Anterior cingulate cortex (tissue), 58 donors: ENCODE measurements around the gene FLRT1.

Source experiments
- DNase-seq, 58 donors: peaks; one replicate each; lab custom pipeline; 2025; lab: John Stamatoyannopoulos, UW

FLRT1 gene

GRCh38 chr11:64004590-64004984, 31.1 kb upstream of the FLRT1 start:
- DNase-seq: no peak

- no peak for DNase-seq
These were observed 30.0 kb upstream of the FLRT1 start for GRCh38 chr11:64005691-64006090.

- DNase-seq: peak in 1 of 58 donors; percentile 5
These were observed 29.3 kb upstream of the FLRT1 start for GRCh38 chr11:64006398-64006797.

- DNase-seq: no peak
These were observed 28.5 kb upstream of the FLRT1 start for GRCh38 chr11:64007160-64007628.

- peak in 39 of 58 donors; percentile 16 to 72 (median 35) for DNase-seq
These were observed 28.0 kb upstream of the FLRT1 start for GRCh38 chr11:64007629-64008282.

DNA sequence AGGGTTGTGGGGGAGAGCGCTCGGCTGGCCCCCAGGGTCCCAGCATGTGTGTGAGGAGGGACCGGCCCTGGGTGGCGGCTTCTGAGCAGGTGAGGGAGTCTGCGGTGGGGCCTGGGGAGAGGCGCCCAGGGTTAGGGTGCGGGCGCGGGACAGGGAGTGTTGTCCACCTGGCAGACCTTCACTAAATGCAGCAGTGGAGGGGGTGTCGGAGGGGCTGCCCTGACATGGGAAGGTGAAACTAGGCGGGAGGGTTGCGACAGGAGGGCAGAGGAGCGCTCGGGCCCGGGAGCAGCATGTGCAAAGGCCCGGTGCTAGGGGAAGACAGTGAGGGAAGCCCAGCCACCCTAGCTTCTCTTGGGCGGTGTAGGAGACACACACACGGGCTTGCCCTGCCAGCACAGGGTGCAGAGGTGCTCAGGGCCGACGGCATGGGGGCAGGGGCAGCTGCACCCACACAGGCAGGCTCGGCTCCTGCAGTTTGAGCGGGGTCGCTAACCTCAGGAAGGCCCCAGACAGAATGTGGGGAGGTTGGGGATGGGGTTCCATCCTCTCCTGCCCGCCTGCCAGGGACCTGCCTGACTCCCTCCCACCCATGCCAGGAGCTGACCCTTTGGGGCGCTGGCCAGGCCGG, 27.3 kb upstream of the FLRT1 start:
- no peak for DNase-seq

DNA sequence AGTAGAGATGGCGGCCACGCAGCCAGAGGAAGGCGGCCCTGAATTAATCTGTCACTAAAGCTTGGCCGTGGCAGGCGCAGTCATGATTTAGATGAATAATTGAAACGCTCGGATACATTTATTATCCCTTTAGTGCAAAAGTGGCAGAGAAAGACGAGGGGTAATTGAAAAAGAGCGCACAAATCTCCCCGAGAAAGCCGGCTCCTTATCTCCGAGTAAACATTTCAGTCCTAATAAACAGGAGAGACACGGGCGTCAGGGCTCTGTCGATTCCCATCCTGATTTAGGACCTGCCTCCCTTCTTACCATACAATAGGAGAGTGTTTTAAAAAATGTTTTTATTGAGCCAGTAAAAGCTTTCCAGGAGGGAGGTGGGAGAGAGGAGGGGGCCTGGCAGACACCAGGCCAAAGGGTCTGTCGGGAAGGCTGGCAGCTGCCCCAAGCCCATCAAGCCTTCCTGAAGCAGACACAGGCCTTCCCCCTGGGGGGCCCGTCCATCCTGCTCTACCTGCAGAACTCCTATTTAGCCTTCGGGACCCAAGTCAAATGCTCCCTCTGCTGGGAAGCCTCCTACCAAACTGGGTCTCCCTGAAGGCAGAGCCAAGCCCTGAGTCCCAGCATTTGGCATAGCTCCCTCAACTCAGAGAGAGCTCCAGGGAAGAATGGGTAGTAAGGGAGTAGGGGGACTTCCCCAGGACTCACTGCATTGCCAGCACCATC, 26.7 kb upstream of the FLRT1 start:
- DNase-seq: no peak

DNA sequence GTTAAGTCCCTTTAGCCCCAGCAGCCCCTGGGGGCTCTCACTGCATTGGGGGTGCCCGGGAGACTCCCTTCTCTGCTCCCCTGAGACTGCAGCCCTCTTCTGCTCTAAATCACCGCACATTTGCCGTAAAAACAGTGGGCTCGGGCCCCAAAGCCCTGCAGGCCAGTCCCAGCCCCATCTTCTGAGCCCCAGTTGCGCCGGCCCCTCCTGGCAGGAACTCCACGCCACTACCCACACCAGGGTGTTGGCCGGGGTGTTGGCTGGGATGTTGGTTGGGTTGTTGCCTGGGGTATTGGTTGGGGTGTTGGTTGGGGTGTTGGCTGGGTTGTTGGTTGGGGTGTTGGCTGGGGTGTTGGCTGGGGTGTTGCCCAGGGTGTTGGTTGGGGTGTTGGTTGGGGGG, 26.0 kb upstream of the FLRT1 start:
- no peak for DNase-seq

DNA sequence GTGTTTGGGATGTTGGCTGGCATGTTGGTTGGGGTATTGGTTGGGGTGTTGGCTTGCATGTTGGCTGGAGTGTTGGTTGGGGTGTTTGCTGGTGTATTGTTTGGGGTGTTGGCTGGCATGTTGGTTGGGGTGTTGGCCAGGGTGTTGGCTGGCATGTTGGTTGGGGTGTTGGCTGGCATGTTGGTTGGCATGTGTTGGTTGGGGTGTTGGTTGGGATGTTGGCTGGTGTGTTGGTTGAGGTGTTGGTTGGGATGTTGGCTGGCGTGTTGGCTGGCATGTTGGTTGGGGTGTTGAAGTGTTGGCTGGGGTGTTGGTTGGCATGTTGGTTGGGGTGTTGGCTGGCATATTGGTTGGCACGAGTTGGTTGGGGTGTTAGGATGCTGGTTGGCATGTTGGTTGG, 24.9 kb upstream of the FLRT1 start:
- no peak for DNase-seq

DNA sequence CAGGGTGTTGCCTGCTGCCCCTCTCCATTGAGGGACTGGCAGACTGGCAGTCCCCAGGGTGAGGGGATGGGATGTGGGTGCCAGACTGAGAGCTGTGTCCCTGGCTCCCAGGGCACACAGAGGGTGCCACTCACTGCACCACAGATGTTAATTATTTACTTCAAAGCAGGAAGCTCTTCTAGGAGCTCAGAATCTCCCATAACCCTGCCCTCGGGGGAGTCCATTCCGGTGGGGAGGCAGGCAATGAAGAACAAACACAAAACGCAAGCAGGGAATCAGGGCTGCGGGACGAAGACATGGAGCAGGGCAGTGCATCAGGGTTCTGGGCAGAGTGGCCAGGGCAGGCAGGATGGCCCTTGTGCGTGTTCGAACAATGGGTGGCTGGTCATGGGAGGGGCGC, 24.4 kb upstream of the FLRT1 start:
- no peak for DNase-seq

DNA sequence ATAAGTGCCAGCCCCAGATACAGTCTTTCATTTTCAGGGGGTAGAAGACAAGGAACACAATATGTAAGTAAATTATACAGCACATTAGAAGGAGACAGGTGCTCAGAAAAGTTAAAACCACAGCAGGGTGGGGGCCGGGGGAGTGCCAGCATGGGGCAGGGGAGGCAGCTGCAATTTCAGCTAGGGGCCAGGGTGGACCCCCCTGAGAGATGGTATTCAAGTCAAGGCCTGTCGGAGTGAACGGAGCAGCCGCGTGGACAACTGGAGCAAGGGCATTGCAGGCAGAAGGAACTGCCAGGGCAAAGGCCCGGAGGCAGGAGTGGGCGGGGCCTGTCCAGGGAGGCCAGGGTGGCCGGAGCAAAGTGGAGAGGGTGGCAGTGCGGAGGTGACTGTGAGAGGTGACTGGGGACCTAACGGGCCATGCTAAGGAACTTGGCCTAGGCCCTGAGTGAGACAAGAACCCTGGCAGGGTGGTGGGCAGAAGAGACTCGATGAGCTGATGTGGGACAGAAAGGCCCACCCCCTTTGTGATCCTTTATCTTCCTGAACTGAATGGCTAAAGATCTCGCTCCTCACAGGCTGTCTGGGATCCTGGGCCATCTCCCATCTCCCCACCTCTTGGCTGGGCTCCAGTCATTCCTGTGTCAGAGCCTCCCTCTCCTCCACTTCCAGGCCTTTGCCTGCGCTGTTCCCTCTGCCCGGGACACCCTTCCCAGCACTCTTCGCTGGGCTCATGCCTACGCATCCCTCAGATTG, 22.4 kb upstream of the FLRT1 start:
- DNase-seq: no peak

DNA sequence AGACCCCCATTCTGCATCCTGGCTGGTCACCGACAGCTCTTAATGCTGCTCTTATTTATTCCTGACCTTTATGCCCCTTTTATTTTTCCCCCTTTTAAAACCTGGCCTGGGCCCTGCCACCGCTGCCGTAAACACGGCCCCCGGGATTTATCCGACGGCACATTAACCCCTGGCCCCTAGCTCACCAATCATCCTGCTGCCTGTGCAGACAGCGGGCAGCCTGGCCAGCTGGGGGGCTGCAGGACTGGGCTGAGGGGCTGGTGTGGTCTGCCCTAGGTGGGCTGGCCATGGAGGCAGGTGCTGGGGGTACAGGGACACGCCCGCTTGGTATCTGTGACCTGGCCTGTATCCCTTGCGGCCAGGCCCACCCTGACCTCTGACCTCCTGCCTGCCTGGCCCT, 21.4 kb upstream of the FLRT1 start:
- no peak for DNase-seq

- DNase-seq: no peak
These were observed 20.2 kb upstream of the FLRT1 start for GRCh38 chr11:64015510-64015909.

GRCh38 chr11:64015935-64016845, 19.5 kb upstream of the FLRT1 start:
- peak in 17 of 58 donors; percentile 13 to 61 (median 35) for DNase-seq

- DNase-seq: no peak
These were observed 17.8 kb upstream of the FLRT1 start for GRCh38 chr11:64017945-64018224.

- DNase-seq: no peak
These were observed 17.4 kb upstream of the FLRT1 start for GRCh38 chr11:64018310-64018709.

- no peak for DNase-seq
These were observed 16.4 kb upstream of the FLRT1 start for GRCh38 chr11:64019106-64020037.

DNA sequence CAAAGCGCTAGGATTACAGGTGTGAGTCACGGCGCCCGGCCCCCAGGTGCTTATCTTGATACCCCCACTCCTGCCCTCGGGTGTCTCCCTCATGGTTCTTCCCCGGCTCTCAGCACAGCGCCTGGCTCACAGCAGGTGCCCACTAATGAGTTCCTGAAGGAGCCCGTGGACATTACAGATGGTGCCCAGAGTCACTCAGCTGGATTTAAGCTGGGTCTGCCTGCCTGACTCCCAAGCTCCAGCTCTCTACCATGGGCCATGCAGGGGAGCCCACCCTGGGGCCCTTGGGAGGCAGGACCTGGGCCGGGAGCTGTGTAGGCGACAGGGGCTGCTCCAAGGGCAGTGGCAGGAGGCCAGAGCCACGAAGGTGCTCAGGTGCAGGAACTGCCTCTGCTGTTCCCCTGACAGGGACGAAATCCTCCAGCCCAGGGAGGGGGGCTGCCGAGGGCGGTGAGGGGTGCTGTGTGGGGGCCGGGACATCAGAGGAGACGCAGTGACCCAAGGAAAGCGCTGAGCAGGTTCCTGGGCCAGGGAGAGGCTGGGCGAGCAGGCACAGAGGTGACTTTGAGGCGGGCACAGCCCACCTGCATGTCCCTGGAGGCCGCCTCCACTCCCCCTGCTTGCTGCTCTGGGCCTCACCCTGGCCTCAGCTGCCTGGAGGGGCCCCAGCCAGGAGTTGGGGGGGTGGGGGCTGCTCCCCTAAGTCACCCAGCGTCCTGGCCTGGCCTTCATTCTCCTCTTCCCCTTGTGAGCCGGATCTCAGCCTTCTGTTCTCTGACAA, 14.6 kb upstream of the FLRT1 start:
- no peak for DNase-seq
